ENCODE data around the gene POU3F1.

POU3F1 gene

GRCh38 chr1:38046333-38046883 is at the start of gene POU3F1:
POU3F1 (minus strand) TSS chr1:38046793; CDS start chr1:38046743, 50 bp downstream.
- DNase-seq = peak in 1 of 56 donors; percentile 51

- no peak for DNase-seq
These were observed 48.9 kb upstream of the POU3F1 start for GRCh38 chr1:38095454-38095931.

GRCh38 chr1:38094711-38095290 is 48.2 kb upstream of the POU3F1 start:
- DNase-seq = no peak

- no peak for DNase-seq
These were observed 47.3 kb upstream of the POU3F1 start for GRCh38 chr1:38093569-38094520.

- no peak for DNase-seq
These were observed 45.7 kb upstream of the POU3F1 start for GRCh38 chr1:38092256-38092655.

- DNase-seq = no peak
These were observed 44.2 kb upstream of the POU3F1 start for GRCh38 chr1:38090796-38091195.

- no peak for DNase-seq
These were observed 43.2 kb upstream of the POU3F1 start for GRCh38 chr1:38089712-38090360.

- no peak for DNase-seq
These were observed 42.2 kb upstream of the POU3F1 start for GRCh38 chr1:38088791-38089190.

- DNase-seq = no peak
These were observed 41.8 kb upstream of the POU3F1 start for GRCh38 chr1:38088366-38088765.

GRCh38 chr1:38087676-38088075 is 41.1 kb upstream of the POU3F1 start:
- no peak for DNase-seq

- DNase-seq = peak in 2 of 56 donors; percentile 4 to 26
These were observed 39.2 kb upstream of the POU3F1 start for GRCh38 chr1:38085666-38086330.

- DNase-seq = peak in 17 of 56 donors; percentile 6 to 44 (median 19)
These were observed 38.1 kb upstream of the POU3F1 start for GRCh38 chr1:38084700-38085099.

- DNase-seq = no peak
These were observed 37.5 kb upstream of the POU3F1 start for GRCh38 chr1:38084113-38084512.

GRCh38 chr1:38083541-38083940 is 36.9 kb upstream of the POU3F1 start:
- no peak for DNase-seq

GRCh38 chr1:38082769-38083263 is 36.2 kb upstream of the POU3F1 start:
- DNase-seq = no peak

GRCh38 chr1:38079019-38079418 is 32.4 kb upstream of the POU3F1 start:
- no peak for DNase-seq

GRCh38 chr1:38077523-38078147 is 31.0 kb upstream of the POU3F1 start:
- no peak for DNase-seq

GRCh38 chr1:38076455-38076854 is 29.9 kb upstream of the POU3F1 start:
- no peak for DNase-seq

- peak in 1 of 56 donors; percentile 4 for DNase-seq
These were observed 29.4 kb upstream of the POU3F1 start for GRCh38 chr1:38076038-38076437.

- no peak for DNase-seq
These were observed 28.6 kb upstream of the POU3F1 start for GRCh38 chr1:38075191-38075590.

All from amygdala (tissue), 56 donors.